H1 (cell line): ENCODE results near the gene ZSCAN30. TPM values are rescaled to one million over a fixed set of nuclear protein-coding genes. Genes with fewer than 3 reads are reported as not detected.

Experiments
- CTCF ChIA-PET: fragments of 300-600 bp; sonication (Branson Sonifier 250); formaldehyde crosslinking; loops from one replicate; lab custom pipeline; 2021; ENCODE audit not compliant: partially characterized antibody; lab: Charles Lee
- POLR2A ChIA-PET: fragments of 300-600 bp; sonication (Branson Sonifier 250); formaldehyde crosslinking; loops from one replicate; lab custom pipeline; 2021; ENCODE audit warnings: inconsistent platforms; ENCODE audit not compliant: partially characterized antibody; lab: Charles Lee
- DNase-seq, 2 experiments: peaks; one replicate each; pipeline versions ENCODE4 v3.0.0 to v3.0.0-alpha.2; 2010 to 2022; ENCODE audit warnings: low spot score in 2 of 2, low read depth in 1 of 2, mixed read lengths in 1 of 2
- FAIRE-seq: peaks from 2 replicates; lab custom pipeline; 2011; peaks lifted over from hg19 to GRCh38; lab: Jason Lieb, UNC
- H2AFZ ChIP-seq: 2 replicates; pipeline ENCODE4 v1.8.1; 2012; ENCODE audit warnings: low read length, inconsistent platforms
- H2AK5ac ChIP-seq: 2 replicates; pipeline ENCODE4 v1.6.1; 2013; ENCODE audit warnings: low read depth, low read length
- H2BK120ac ChIP-seq: replicated peaks from 2 replicates; pipeline ENCODE3; 2013; ENCODE audit warnings: low read depth, low read length, inconsistent platforms
- H2BK12ac ChIP-seq: 2 replicates; pipeline ENCODE4 v1.6.1; 2013; ENCODE audit warnings: low read depth, low read length
- H2BK15ac ChIP-seq: 2 replicates; pipeline ENCODE4 v1.6.1; 2013; ENCODE audit warnings: low read length
- H2BK20ac ChIP-seq: 2 replicates; pipeline ENCODE4 v1.6.1; 2013; ENCODE audit warnings: low read length
- H2BK5ac ChIP-seq: 2 replicates; pipeline ENCODE4 v1.6.1; 2013; ENCODE audit warnings: low read depth, low read length
- H3K14ac ChIP-seq: 2 replicates; pipeline ENCODE4 v1.6.1; 2013; ENCODE audit warnings: inconsistent platforms; ENCODE audit not compliant: insufficient read length
- H3K18ac ChIP-seq: 2 replicates; pipeline ENCODE4 v1.6.1; 2013; ENCODE audit warnings: low read length; ENCODE audit errors: extremely low read depth
- H3K23ac ChIP-seq: 2 replicates; pipeline ENCODE4 v1.6.1; 2013; ENCODE audit warnings: inconsistent platforms; ENCODE audit not compliant: insufficient read length
- H3K23me2 ChIP-seq: 2 replicates; pipeline ENCODE4 v1.6.1; 2013; ENCODE audit warnings: low read depth, low read length
- H3K27ac ChIP-seq: 2 replicates; pipeline ENCODE4 v1.6.1; 2011; ENCODE audit warnings: low read depth, low read length, inconsistent platforms
- H3K27me3 ChIP-seq, 4 experiments: replicated peaks in 1 of 4; 1 replicate in 1 of 4; 2 replicates in 3 of 4; pipeline versions ENCODE4 v1.6.1 to v1.8.1; 2011 to 2013; ENCODE audit warnings: low read length in 3 of 4, mild to moderate bottlenecking in 3 of 4, inconsistent platforms in 2 of 4, mixed read lengths in 2 of 4, moderate library complexity in 1 of 4; ENCODE audit not compliant: control insufficient read depth in 3 of 4, insufficient read depth in 3 of 4; ENCODE audit errors: extremely low read depth in 1 of 4
- H3K36me3 ChIP-seq, 4 experiments: 2 replicates each; pipeline versions ENCODE4 v1.6.1 to v1.8.1; 2011 to 2013; ENCODE audit warnings: mild to moderate bottlenecking in 4 of 4, low read length in 3 of 4, moderate library complexity in 2 of 4, control low read depth in 1 of 4, inconsistent platforms in 1 of 4; ENCODE audit not compliant: insufficient read depth in 4 of 4, control insufficient read depth in 2 of 4
- H3K4ac ChIP-seq: replicated peaks from 2 replicates; pipeline ENCODE3; 2013; ENCODE audit warnings: low read length, low read depth, mixed read lengths, inconsistent platforms; ENCODE audit not compliant: insufficient read length
- H3K4me1 ChIP-seq, 4 experiments: replicated peaks in 1 of 4; 1 replicate in 1 of 4; 2 replicates in 3 of 4; pipeline versions ENCODE4 v1.6.1 to v1.8.1; 2011 to 2013; ENCODE audit warnings: low read length in 3 of 4, inconsistent platforms in 2 of 4, mixed read lengths in 1 of 4; ENCODE audit not compliant: insufficient read depth in 4 of 4, control insufficient read depth in 3 of 4
- H3K4me2 ChIP-seq, 2 experiments: 2 replicates each; pipeline versions ENCODE4 v1.6.1 to v1.8.1; 2011 to 2013; ENCODE audit warnings: low read depth in 2 of 2, low read length in 2 of 2, control low read depth in 1 of 2, inconsistent platforms in 1 of 2, mild to moderate bottlenecking in 1 of 2; ENCODE audit not compliant: insufficient read depth in 1 of 2
- H3K4me3 ChIP-seq, 4 experiments: fragments of 200-600, 300-600 bp in 1 of 4; sonication (generic), shearing (Covaris generic), sonication (Bioruptor Twin) in 1 of 4; 2 replicates each; pipeline versions ENCODE4 v1.5.1 to v1.8.1; 2011 to 2016; ENCODE audit warnings: low read length in 4 of 4, low read depth in 3 of 4, control low read depth in 2 of 4, inconsistent platforms in 2 of 4, mild to moderate bottlenecking in 2 of 4, mixed read lengths in 1 of 4, moderate library complexity in 1 of 4; ENCODE audit not compliant: insufficient read depth in 2 of 4; ENCODE audit errors: extremely low read depth in 1 of 4
- H3K56ac ChIP-seq: replicated peaks from 2 replicates; pipeline ENCODE3; 2013; ENCODE audit warnings: low read depth, mild to moderate bottlenecking, mixed read lengths, low read length, inconsistent platforms; ENCODE audit not compliant: insufficient read length
- H3K79me1 ChIP-seq: 2 replicates; pipeline ENCODE4 v1.6.1; 2013; ENCODE audit warnings: low read depth, low read length, control low read depth
- H3K79me2 ChIP-seq, 2 experiments: 2 replicates each; pipeline versions ENCODE4 v1.6.1 to v1.8.1; 2012 to 2013; ENCODE audit warnings: low read length in 2 of 2, mild to moderate bottlenecking in 2 of 2, inconsistent platforms in 1 of 2; ENCODE audit not compliant: insufficient read depth in 2 of 2, control insufficient read depth in 1 of 2
- H3K9ac ChIP-seq, 4 experiments: replicated peaks in 1 of 4; 1 replicate in 1 of 4; 2 replicates in 3 of 4; pipeline versions ENCODE4 v1.6.1 to v1.8.1; 2011 to 2013; ENCODE audit warnings: low read depth in 3 of 4, low read length in 3 of 4, control low read depth in 2 of 4, mild to moderate bottlenecking in 2 of 4, moderate library complexity in 2 of 4, inconsistent platforms in 1 of 4; ENCODE audit errors: extremely low read depth in 1 of 4
- H3K9me3 ChIP-seq, 2 experiments: 2 replicates each; pipeline versions ENCODE4 v1.6.1 to v1.8.1; 2012 to 2013; ENCODE audit warnings: mild to moderate bottlenecking in 2 of 2, moderate library complexity in 2 of 2, control low read depth in 1 of 2, inconsistent platforms in 1 of 2, low read depth in 1 of 2, low read length in 1 of 2, mixed read lengths in 1 of 2; ENCODE audit not compliant: insufficient read depth in 2 of 2
- H4K20me1 ChIP-seq, 2 experiments: replicated peaks in 1 of 2; 2 replicates each; pipeline versions ENCODE3 to v1.8.1; 2011 to 2013; ENCODE audit warnings: inconsistent platforms in 2 of 2, low read length in 2 of 2, mild to moderate bottlenecking in 1 of 2; ENCODE audit not compliant: insufficient read depth in 2 of 2, control insufficient read depth in 1 of 2
- H4K5ac ChIP-seq: 2 replicates; pipeline ENCODE4 v1.6.1; 2013; ENCODE audit warnings: low read length, low read depth, mixed read lengths, inconsistent platforms; ENCODE audit not compliant: insufficient read length
- H4K8ac ChIP-seq: 2 replicates; pipeline ENCODE4 v1.8.0; 2013; ENCODE audit warnings: mild to moderate bottlenecking, moderate library complexity, low read length, inconsistent platforms; ENCODE audit not compliant: insufficient read depth; ENCODE audit errors: extremely low read depth
- H4K91ac ChIP-seq: replicated peaks from 2 replicates; pipeline ENCODE3; 2013; ENCODE audit warnings: low read length, mixed read lengths, inconsistent platforms; ENCODE audit not compliant: insufficient read length
- whole genome bisulfite sequencing, 2 experiments: shearing (Covaris generic) in 1 of 2; methylation state at CpG; one replicate each; pipeline versions ENCODE4 v1.1.6 to v1.1.7; 2013 to 2015; ENCODE audit warnings: low lambda C conversion rate in 2 of 2, mixed read lengths in 2 of 2, inconsistent platforms in 1 of 2, low coverage in 1 of 2, missing lambda C conversion rate in 1 of 2; ENCODE audit not compliant: insufficient replicate concordance in 2 of 2, insufficient coverage in 1 of 2, insufficient read length in 1 of 2; ENCODE audit errors: extremely low coverage in 1 of 2, missing lambda C conversion rate in 1 of 2; 5-methylcytosine and 5-hydroxymethylcytosine counted together
- polyA plus RNA-seq, 7 experiments: library from polyadenylated mRNA; depleted of rRNA in 3 of 7; stranded (reverse) in 5 of 7; unstranded in 2 of 7; fragments of >200 nt in 5 of 7; fragments of 200-250 nt in 2 of 7; gene quantifications; 1 replicate in 5 of 7; 2 replicates in 1 of 7; 4 replicates in 1 of 7; pipeline versions ENCODE4 v1.2.1 to v1.2.3, GENCODE V29; 2011 to 2013; ENCODE audit warnings: missing spikeins in 2 of 7, mixed read lengths in 2 of 7
- total RNA-seq: library from RNA; stranded (reverse); fragmentation: NEBNext Ultra II Directional; extraction: Animal tissue kit (Norgen Biotek cat#: 25700); gene quantifications from 2 replicates; pipeline ENCODE4 v1.2.1, GENCODE V29; 2021
- TF ChIP-seq, protein P1 (sequence below): IDR thresholded peaks from 2 replicates; pipeline ENCODE4 v1.6.1; 2012; ENCODE audit warnings: inconsistent platforms

The ZSCAN30 gene
- total and polyA plus RNA-seq, 2 of the 8 experiments (the other 6 are each of a cell fraction or from before 2014, with no cell fraction given) = 4.4 to 10.3 TPM

DNA sequence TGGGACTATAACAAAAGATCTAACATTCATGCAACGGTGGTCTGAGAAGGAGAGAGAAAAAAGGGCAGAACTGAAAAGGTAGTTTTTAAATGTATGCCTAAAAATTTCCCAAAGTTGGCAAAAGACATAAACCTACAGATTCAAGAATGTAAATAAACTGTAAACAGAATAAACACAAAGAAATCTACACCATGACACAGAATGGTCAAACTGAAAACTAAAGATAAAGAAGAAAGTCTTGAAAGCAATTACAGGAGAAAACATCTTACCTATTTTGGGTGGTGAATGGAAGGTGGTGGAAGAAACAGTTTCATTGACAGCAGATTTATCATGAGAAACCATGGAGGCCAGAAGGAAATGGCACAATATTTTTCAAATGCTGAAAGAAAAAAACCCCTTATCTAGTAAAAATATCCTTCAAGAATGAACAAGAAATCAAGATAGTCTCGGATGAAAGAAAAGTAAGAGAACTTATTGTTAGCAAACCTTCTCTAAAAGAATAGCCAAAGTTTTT, 84.8 kb downstream of the ZSCAN30 start:
- H3K9me3 ChIP-seq = peaks cover 6 to 9% of the 10 kb centered on the region in 2 experiments
- no peaks in the 10 kb centered on the region for H4K20me1 ChIP-seq
- no peak overlapping the region for H4K8ac ChIP-seq
- no peak for FAIRE-seq
- no peaks in the 10 kb centered on the region for H3K79me2 ChIP-seq
- no peak overlapping the region for H3K18ac ChIP-seq
- H2AK5ac ChIP-seq = no peak overlapping the region
- no peak overlapping the region for H3K14ac ChIP-seq
- ChIA-PET CTCF (no interaction called here), POLR2A (no interaction called here)
- no peak overlapping the region for H2BK20ac ChIP-seq
- no peak overlapping the region for H3K56ac ChIP-seq
- H3K27me3 ChIP-seq = no peaks in the 10 kb centered on the region
- H3K79me1 ChIP-seq = no peaks in the 10 kb centered on the region
- TF ChIP-seq, protein P1, sequence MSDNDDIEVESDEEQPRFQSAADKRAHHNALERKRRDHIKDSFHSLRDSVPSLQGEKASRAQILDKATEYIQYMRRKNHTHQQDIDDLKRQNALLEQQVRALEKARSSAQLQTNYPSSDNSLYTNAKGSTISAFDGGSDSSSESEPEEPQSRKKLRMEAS = no peak
- H3K4ac ChIP-seq = no peak overlapping the region
- no peak overlapping the region for H3K23ac ChIP-seq
- no peak overlapping the region for H3K27ac ChIP-seq
- no peaks in the 10 kb centered on the region for H3K4me1 ChIP-seq
- H3K23me2 ChIP-seq = no peaks in the 10 kb centered on the region
- WGBS, 2 experiments = 93% methylated on average over 2 of the region's 2 CpGs; no CpG with 5 or more reads in 1 of the 2 experiments
- no peak overlapping the region for H2BK5ac ChIP-seq
- H3K4me3 ChIP-seq = no peak overlapping the region
- H3K4me2 ChIP-seq = no peak overlapping the region
- no peak overlapping the region for H2BK120ac ChIP-seq
- no peak overlapping the region for H4K5ac ChIP-seq
- no peak overlapping the region for H2BK15ac ChIP-seq
- no peak overlapping the region for H2BK12ac ChIP-seq
- no peak for DNase-seq
- no peaks in the 10 kb centered on the region for H3K36me3 ChIP-seq
- no peak overlapping the region for H2AFZ ChIP-seq
- H4K91ac ChIP-seq = no peak overlapping the region
- no peak overlapping the region for H3K9ac ChIP-seq
